LHCN-M2 (cell line): ENCODE results near the gene OSBP2. TPM values are rescaled to one million over a fixed set of nuclear protein-coding genes. Genes with fewer than 3 reads are reported as not detected.

ENCODE experiments used
- DNase-seq: peaks from one replicate; pipeline ENCODE4 v3.0.0-alpha.2; 2012; ENCODE audit warnings: low read depth
- total RNA-seq: library from RNA; depleted of rRNA; stranded (reverse); fragments of >200 nt; gene quantifications from 2 replicates; pipeline ENCODE4 v1.2.3, GENCODE V29; 2014

The OSBP2 gene
- total RNA-seq, 1 experiment from 2014 or later = 18.7 TPM

- no peak for DNase-seq
These were observed 199.0 kb downstream of the OSBP2 start for GRCh38 chr22:30893434-30894370.

GRCh38 chr22:30894371-30894740 is 199.7 kb downstream of the OSBP2 start:
- DNase-seq = no peak

- no peak for DNase-seq
These were observed 208.1 kb downstream of the OSBP2 start for GRCh38 chr22:30902496-30903357.

- DNase-seq = no peak
These were observed 209.3 kb downstream of the OSBP2 start for GRCh38 chr22:30903876-30904460.

- DNase-seq = no peak
These were observed 211.1 kb downstream of the OSBP2 start for GRCh38 chr22:30905696-30906341.

GRCh38 chr22:30906411-30906810 is 211.7 kb downstream of the OSBP2 start:
- DNase-seq = no peak

- no peak for DNase-seq
These were observed 212.3 kb downstream of the OSBP2 start for GRCh38 chr22:30906946-30907345.

GRCh38 chr22:30908051-30908461 is 213.4 kb downstream of the OSBP2 start:
- no peak for DNase-seq

GRCh38 chr22:30909306-30909705 is 214.6 kb downstream of the OSBP2 start:
- no peak for DNase-seq

GRCh38 chr22:30910358-30910757 is 215.7 kb downstream of the OSBP2 start:
- DNase-seq = no peak

GRCh38 chr22:30918761-30919160 is 224.1 kb downstream of the OSBP2 start:
- DNase-seq = no peak

GRCh38 chr22:30919973-30920372 is 225.3 kb downstream of the OSBP2 start:
- no peak for DNase-seq

- DNase-seq = peak; percentile 59
These were observed 225.7 kb downstream of the OSBP2 start for GRCh38 chr22:30920407-30920806.

GRCh38 chr22:30921108-30921507 is 226.4 kb downstream of the OSBP2 start:
- peak; percentile 8 for DNase-seq

- DNase-seq = no peak
These were observed 227.5 kb downstream of the OSBP2 start for GRCh38 chr22:30922151-30922611.

GRCh38 chr22:30923168-30923900 is 228.7 kb downstream of the OSBP2 start:
- no peak for DNase-seq

- no peak for DNase-seq
These were observed 231.0 kb downstream of the OSBP2 start for GRCh38 chr22:30925667-30926066.

- no peak for DNase-seq
These were observed 232.0 kb downstream of the OSBP2 start for GRCh38 chr22:30926706-30927105.

- DNase-seq = no peak
These were observed 233.1 kb downstream of the OSBP2 start for GRCh38 chr22:30927806-30928205.

GRCh38 chr22:30928401-30928800 is 233.7 kb downstream of the OSBP2 start:
- no peak for DNase-seq

- no peak for DNase-seq
These were observed 235.6 kb downstream of the OSBP2 start for GRCh38 chr22:30930228-30930627.
